ENCODE data around the gene PHTF1. TPM values are rescaled to one million over a fixed set of nuclear protein-coding genes. Genes with fewer than 3 reads are reported as not detected.
"Not testable (repeated sequence)": the region's sequence is repeated elsewhere in the genome, so short reads cannot be mapped to it uniquely, and the experiment has no call there.

The PHTF1 gene
- total and polyA plus RNA-seq, 10 of the 15 experiments (the other 5 are each of a cell fraction or from before 2014, with no cell fraction given) = 7.8 to 37.6 (median 24.1) TPM

DNA sequence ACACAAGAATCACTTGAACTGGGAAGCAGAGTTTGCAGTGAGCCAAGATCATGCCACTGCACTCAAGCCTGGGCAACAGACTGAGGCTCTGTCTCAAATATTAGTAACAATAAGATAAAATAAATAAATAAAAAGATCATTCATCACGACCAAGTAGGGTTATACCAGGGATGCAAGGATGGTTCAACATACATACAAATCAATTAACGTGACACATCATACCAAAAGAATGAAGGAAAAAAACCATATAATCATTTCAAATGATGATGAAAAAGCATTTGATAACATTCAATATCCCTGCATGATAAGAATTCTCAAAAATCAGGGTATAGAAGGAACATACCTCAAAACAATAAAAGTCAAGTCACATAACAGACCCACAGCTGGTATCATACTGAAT lies 38.3 kb downstream of the PHTF1 start (continued):
- TF ChIP-seq, protein P1, sequence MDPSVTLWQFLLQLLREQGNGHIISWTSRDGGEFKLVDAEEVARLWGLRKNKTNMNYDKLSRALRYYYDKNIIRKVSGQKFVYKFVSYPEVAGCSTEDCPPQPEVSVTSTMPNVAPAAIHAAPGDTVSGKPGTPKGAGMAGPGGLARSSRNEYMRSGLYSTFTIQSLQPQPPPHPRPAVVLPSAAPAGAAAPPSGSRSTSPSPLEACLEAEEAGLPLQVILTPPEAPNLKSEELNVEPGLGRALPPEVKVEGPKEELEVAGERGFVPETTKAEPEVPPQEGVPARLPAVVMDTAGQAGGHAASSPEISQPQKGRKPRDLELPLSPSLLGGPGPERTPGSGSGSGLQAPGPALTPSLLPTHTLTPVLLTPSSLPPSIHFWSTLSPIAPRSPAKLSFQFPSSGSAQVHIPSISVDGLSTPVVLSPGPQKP (IDR thresholded peaks at IDR 0.05; ENCODE audit: low read depth, low read length) = no peak
- TF ChIP-seq SUPT20H (IDR thresholded peaks at IDR 0.05; ENCODE audit: borderline replicate concordance, control insufficient read depth, low read depth, low read length) (no peak), MEF2A (IDR thresholded peaks at IDR 0.05; ENCODE audit: insufficient read depth, low read depth, low read length) (no peak), ZBED1 (IDR thresholded peaks at IDR 0.05; ENCODE audit: borderline replicate concordance) (no peak), GABPA (IDR thresholded peaks at IDR 0.05; ENCODE audit: low read depth) (no peak), POLR2AphosphoS2 (IDR thresholded peaks at IDR 0.05; ENCODE audit: low read depth, low read length) (no peak)
- TF ChIP-seq, protein P2, sequence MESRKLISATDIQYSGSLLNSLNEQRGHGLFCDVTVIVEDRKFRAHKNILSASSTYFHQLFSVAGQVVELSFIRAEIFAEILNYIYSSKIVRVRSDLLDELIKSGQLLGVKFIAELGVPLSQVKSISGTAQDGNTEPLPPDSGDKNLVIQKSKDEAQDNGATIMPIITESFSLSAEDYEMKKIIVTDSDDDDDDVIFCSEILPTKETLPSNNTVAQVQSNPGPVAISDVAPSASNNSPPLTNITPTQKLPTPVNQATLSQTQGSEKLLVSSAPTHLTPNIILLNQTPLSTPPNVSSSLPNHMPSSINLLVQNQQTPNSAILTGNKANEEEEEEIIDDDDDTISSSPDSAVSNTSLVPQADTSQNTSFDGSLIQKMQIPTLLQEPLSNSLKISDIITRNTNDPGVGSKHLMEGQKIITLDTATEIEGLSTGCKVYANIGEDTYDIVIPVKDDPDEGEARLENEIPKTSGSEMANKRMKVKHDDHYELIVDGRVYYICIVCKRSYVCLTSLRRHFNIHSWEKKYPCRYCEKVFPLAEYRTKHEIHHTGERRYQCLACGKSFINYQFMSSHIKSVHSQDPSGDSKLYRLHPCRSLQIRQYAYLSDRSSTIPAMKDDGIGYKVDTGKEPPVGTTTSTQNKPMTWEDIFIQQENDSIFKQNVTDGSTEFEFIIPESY (IDR thresholded peaks at IDR 0.05) = no peak
- TF ChIP-seq, protein P3, sequence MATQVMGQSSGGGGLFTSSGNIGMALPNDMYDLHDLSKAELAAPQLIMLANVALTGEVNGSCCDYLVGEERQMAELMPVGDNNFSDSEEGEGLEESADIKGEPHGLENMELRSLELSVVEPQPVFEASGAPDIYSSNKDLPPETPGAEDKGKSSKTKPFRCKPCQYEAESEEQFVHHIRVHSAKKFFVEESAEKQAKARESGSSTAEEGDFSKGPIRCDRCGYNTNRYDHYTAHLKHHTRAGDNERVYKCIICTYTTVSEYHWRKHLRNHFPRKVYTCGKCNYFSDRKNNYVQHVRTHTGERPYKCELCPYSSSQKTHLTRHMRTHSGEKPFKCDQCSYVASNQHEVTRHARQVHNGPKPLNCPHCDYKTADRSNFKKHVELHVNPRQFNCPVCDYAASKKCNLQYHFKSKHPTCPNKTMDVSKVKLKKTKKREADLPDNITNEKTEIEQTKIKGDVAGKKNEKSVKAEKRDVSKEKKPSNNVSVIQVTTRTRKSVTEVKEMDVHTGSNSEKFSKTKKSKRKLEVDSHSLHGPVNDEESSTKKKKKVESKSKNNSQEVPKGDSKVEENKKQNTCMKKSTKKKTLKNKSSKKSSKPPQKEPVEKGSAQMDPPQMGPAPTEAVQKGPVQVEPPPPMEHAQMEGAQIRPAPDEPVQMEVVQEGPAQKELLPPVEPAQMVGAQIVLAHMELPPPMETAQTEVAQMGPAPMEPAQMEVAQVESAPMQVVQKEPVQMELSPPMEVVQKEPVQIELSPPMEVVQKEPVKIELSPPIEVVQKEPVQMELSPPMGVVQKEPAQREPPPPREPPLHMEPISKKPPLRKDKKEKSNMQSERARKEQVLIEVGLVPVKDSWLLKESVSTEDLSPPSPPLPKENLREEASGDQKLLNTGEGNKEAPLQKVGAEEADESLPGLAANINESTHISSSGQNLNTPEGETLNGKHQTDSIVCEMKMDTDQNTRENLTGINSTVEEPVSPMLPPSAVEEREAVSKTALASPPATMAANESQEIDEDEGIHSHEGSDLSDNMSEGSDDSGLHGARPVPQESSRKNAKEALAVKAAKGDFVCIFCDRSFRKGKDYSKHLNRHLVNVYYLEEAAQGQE (IDR thresholded peaks at IDR 0.05; ENCODE audit: low read depth, low read length) = no peak
- TF ChIP-seq, protein P4, sequence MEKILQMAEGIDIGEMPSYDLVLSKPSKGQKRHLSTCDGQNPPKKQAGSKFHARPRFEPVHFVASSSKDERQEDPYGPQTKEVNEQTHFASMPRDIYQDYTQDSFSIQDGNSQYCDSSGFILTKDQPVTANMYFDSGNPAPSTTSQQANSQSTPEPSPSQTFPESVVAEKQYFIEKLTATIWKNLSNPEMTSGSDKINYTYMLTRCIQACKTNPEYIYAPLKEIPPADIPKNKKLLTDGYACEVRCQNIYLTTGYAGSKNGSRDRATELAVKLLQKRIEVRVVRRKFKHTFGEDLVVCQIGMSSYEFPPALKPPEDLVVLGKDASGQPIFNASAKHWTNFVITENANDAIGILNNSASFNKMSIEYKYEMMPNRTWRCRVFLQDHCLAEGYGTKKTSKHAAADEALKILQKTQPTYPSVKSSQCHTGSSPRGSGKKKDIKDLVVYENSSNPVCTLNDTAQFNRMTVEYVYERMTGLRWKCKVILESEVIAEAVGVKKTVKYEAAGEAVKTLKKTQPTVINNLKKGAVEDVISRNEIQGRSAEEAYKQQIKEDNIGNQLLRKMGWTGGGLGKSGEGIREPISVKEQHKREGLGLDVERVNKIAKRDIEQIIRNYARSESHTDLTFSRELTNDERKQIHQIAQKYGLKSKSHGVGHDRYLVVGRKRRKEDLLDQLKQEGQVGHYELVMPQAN (conservative IDR thresholded peaks at IDR 0.05) = no peak

DNA sequence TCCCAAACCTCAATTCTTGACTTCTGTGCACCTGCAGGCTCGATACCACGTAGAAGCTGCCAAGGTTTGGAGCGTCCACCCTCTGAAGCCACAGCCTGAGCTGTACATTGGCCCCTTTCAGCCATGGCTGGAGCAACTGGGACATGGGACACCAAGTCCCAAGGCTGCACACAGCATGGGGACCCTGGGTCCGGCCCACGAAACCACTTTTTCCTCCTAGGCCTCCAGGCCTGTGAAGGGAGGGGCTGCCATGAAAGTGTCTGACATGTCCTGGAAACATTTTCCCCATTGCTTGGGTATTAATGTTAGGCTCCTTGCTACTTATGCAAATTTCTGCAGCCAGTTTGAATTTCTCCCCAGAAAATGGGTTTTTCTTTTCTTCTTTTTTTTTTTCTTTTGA lies 40.7 kb downstream of the PHTF1 start:
- 98% methylated on average over 5 of the region's 5 CpGs for WGBS (ENCODE audit: insufficient coverage, insufficient replicate concordance, low lambda C conversion rate, missing lambda C conversion rate)
- peaks cover 13 to 24% of the 10 kb centered on the region in 2 experiments for H3K36me3 ChIP-seq (ENCODE audit: control insufficient read depth in 2 of 2, insufficient read depth in 2 of 2, low read length in 1 of 2)
- H3K9ac ChIP-seq (ENCODE audit: control insufficient read depth, insufficient read depth, low read length); POLR2A ChIA-PET; H3K79me2 ChIP-seq (ENCODE audit: control insufficient read depth, insufficient read depth, low read length); FAIRE-seq; H3K27me3 ChIP-seq (replicated peaks in 1 of 2; ENCODE audit: control insufficient read depth in 2 of 2, insufficient read depth in 2 of 2, low read length in 1 of 2); BruUV-seq (replicated peaks); in situ Hi-C loops (cut with MboI); H3K4me3 ChIP-seq; RAD21 ChIA-PET (ENCODE audit: unreplicated experiment); H3K4me1 ChIP-seq (ENCODE audit: control insufficient read depth, insufficient read depth, low read length); intact Hi-C loops (cut with micrococcal nuclease; ENCODE audit: unreplicated experiment); CTCF ChIA-PET; H3K27ac ChIP-seq (ENCODE audit: control insufficient read depth, insufficient read depth); H3K4me2 ChIP-seq (ENCODE audit: control insufficient read depth, insufficient read depth); H3K9me3 ChIP-seq (replicated peaks; ENCODE audit: control insufficient read depth, insufficient read depth, low read length); ATAC-seq; H4K20me1 ChIP-seq (ENCODE audit: control insufficient read depth, insufficient read depth); DNase-seq (ENCODE audit: low read depth, low spot score); H2AFZ ChIP-seq (ENCODE audit: control insufficient read depth, low read depth, low read length): not testable (repeated sequence)
- SMC1A ChIA-PET (ENCODE audit: uncharacterized antibody, unreplicated experiment) = interaction anchor here (0.6 kb wide), 1 partner anchor 22 kb away, joined by 3 read pairs; no protein-coding TSS in a partner anchor
